ENCODE measurements around the gene GDPD4. TPM values are rescaled to one million over a fixed set of nuclear protein-coding genes. Genes with fewer than 3 reads are reported as not detected.

The GDPD4 gene
- total RNA-seq, 2 donors from 2014 or later, result not detected

DNA sequence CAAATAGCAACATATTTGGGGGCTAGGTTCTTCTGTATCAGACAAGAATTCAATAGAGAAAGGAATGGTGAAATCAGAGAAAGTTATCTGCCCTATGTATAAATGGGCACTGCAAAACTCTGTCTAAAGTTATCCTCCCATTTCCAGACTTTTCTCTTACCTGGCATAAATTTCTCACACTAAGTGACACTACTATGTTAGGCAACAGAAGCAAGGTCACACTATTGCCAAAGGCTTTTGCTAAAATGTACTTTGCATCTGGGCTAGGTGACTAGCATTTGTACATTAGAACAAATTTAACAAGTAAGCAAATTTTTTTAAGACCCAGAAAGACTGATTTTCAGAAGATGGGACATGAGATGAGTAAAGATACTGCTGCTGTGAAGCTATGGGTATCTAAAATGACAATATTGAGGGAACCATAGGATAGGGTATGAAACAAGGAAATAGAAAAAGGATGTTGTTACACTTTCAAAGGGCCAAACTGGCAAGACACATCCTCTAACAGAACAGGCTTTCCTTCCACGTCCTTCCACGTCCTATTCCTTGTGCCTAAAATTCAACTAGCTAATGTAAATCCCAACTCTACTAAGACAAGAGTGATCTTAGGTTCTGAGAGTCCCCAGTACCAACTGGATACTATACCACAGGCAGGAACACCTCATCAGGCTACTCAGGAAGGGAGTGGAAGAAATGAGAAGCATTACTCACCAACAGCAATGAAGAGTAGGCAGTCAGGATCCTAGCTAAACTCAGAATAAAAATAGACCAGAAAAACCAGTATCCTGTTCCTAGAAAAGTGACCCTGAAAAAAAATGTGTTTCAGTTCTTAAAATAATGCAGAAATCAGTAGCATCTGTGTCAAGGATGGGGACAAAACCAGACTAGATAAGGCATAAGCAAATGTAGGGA, 22.6 kb downstream of the GDPD4 start:
- no peak overlapping the region for H3K27ac Mint-ChIP-seq
- no peak overlapping the region for H3K4me3 Mint-ChIP-seq
- no peak for ATAC-seq (replicated peaks)
- no peaks in the 10 kb centered on the region for H3K9me3 Mint-ChIP-seq
- H3K4me1 Mint-ChIP-seq, result no peaks in the 10 kb centered on the region
- H3K36me3 Mint-ChIP-seq (ENCODE audit: low read depth), result no peaks in the 10 kb centered on the region
- peaks cover 16% of the 10 kb centered on the region for H3K27me3 Mint-ChIP-seq

DNA sequence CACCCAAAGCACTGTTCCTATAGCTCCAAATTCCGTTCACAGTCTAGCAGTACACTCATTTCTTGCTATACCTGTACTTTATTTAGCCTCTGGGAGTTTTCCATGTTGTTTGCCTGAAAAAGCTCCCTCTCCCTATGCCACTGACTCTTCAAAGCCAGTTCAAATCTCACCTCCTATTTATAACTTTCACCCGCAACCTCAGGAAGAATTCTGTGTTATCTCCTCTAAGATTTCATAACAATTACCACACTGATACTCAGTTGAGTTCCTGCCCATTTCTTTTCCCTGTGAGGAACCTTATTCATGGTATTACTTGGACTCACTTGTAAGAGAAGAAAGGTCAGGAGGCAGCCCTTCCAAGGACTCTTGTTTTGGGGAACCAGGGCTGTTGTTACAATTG, 25.2 kb downstream of the GDPD4 start:
- Mint-ChIP-seq H3K36me3 (ENCODE audit: low read depth) (no peaks in the 10 kb centered on the region), H3K4me1 (no peaks in the 10 kb centered on the region), H3K9me3 (no peaks in the 10 kb centered on the region), H3K27me3 (peaks cover 15% of the 10 kb centered on the region), H3K27ac (no peak overlapping the region), H3K4me3 (no peak overlapping the region)
- ATAC-seq (replicated peaks), result no peak

- H3K27me3 Mint-ChIP-seq, result peaks cover 9% of the 10 kb centered on the region
- H3K4me1 Mint-ChIP-seq, result no peaks in the 10 kb centered on the region
- H3K36me3 Mint-ChIP-seq (ENCODE audit: low read depth), result no peaks in the 10 kb centered on the region
- no peak overlapping the region for H3K27ac Mint-ChIP-seq
- no peak overlapping the region for H3K4me3 Mint-ChIP-seq
- ATAC-seq (replicated peaks), result no peak
- H3K9me3 Mint-ChIP-seq, result no peaks in the 10 kb centered on the region
Observed at GRCh38 chr11:77270921-77271320, 30.6 kb downstream of the GDPD4 start.

DNA sequence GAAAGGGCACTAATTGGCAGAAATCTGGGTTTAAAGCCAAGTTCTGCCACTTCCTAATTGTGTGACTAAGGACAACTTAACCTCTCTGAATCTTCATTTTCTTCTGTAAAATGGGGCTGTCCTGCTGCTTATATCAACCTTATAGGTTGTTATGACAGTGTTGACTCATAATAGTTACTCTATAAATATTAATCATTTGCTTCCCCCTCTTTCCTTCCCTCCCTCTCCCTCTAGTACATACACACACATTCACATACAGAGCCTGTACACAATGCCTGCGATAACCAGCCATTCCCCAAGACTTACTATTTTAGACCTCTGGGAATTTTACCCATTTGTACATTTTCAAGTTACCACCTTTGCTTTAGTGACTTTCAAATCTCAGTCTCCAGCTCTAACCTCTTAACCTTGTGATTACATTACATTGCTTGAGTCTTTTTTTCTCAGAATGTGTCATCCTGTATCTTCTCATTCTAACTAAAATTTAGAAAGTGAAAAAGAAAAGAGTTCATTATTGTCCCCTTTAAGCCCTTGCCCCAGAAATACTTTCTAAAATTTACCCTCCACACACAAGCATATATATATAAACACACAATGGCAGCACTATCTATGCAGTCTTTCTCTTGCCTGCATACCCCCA, 31.9 kb downstream of the GDPD4 start:
- no peak overlapping the region for H3K4me3 Mint-ChIP-seq
- ATAC-seq (replicated peaks), result peak; percentile 79
- no peaks in the 10 kb centered on the region for H3K9me3 Mint-ChIP-seq
- H3K4me1 Mint-ChIP-seq, result no peaks in the 10 kb centered on the region
- H3K27ac Mint-ChIP-seq, result no peak overlapping the region
- no peaks in the 10 kb centered on the region for H3K36me3 Mint-ChIP-seq (ENCODE audit: low read depth)
- peaks cover 9% of the 10 kb centered on the region for H3K27me3 Mint-ChIP-seq

DNA sequence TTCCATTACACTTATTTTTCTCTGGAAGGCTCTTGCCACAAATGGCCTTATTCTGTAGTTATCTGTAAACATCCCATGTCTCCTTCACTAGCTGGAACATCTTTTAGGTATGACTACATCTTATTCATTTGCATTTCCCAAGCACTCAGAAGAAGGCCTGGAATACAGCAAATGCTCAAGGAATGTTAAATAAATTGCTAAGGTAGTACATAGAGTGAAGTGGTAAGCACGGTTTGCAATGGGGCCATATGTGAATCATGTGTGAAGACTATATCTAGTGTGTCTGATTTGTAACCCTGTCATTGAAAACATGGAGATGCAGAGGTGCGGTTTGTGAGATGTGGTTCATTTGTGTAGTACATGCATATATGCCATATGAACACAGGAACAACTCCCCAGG, 33.5 kb downstream of the GDPD4 start:
- H3K36me3 Mint-ChIP-seq (ENCODE audit: low read depth), result no peaks in the 10 kb centered on the region
- H3K27me3 Mint-ChIP-seq, result peaks cover 13% of the 10 kb centered on the region
- no peak overlapping the region for H3K4me3 Mint-ChIP-seq
- no peak for ATAC-seq (replicated peaks)
- H3K27ac Mint-ChIP-seq, result no peak overlapping the region
- H3K4me1 Mint-ChIP-seq, result no peaks in the 10 kb centered on the region
- H3K9me3 Mint-ChIP-seq, result peaks cover 4% of the 10 kb centered on the region

- no peaks in the 10 kb centered on the region for H3K4me1 Mint-ChIP-seq
- no peak for ATAC-seq (replicated peaks)
- H3K27ac Mint-ChIP-seq, result no peak overlapping the region
- H3K36me3 Mint-ChIP-seq (ENCODE audit: low read depth), result no peaks in the 10 kb centered on the region
- peaks cover 4% of the 10 kb centered on the region for H3K9me3 Mint-ChIP-seq
- no peak overlapping the region for H3K4me3 Mint-ChIP-seq
- peaks cover 17% of the 10 kb centered on the region for H3K27me3 Mint-ChIP-seq
Observed at GRCh38 chr11:77266766-77267165, 34.7 kb downstream of the GDPD4 start.

GRCh38 chr11:77262803-77263202, 38.7 kb downstream of the GDPD4 start:
- H3K27me3 Mint-ChIP-seq, result peaks cover 21% of the 10 kb centered on the region
- no peak overlapping the region for H3K27ac Mint-ChIP-seq
- no peak overlapping the region for H3K4me3 Mint-ChIP-seq
- ATAC-seq (replicated peaks), result no peak
- H3K36me3 Mint-ChIP-seq (ENCODE audit: low read depth), result no peaks in the 10 kb centered on the region
- no peaks in the 10 kb centered on the region for H3K4me1 Mint-ChIP-seq
- H3K9me3 Mint-ChIP-seq, result peaks cover 4% of the 10 kb centered on the region

DNA sequence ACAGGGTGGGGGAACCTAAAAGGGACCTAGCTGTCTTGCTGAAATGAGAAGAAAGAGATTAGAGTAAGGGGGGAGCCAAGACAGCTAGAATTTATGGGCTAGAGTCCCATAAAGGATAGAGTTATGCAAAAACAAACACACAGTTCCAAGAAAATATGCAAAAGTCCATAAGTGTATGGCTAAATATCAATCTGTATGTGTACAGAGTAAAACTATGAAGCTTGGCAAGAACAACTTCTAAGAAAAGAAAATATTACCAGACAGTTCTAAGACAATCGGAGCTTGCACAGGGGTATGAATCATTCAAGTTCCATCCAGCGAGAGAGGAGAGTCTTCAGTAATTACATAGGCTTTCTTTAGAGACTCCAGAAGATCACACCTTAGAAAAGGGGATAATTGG, 41.8 kb downstream of the GDPD4 start:
- Mint-ChIP-seq H3K4me3 (no peak overlapping the region), H3K27me3 (peaks cover 33% of the 10 kb centered on the region), H3K9me3 (peaks cover 4% of the 10 kb centered on the region), H3K36me3 (ENCODE audit: low read depth) (no peaks in the 10 kb centered on the region), H3K4me1 (no peaks in the 10 kb centered on the region), H3K27ac (no peak overlapping the region)
- ATAC-seq (replicated peaks), result no peak

DNA sequence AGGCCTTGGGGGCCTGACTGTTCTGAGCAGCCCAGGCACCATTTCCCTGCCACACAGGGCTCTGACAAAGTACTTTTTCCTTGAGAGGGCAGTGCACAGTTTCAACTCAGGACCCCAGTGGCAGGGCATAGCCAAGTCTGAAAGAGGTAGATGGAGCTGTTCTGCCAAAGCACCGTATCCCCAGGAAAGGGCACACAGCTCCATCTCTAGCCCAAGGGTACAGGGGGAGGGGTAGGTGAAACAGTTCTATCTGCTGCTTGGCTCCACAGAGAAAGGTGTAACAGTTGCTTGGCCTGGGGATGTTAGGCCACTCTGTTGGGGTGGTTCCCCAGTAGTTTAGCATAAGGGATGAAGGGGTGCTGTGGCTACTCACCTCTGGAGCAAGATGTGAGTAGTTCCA, 47.8 kb downstream of the GDPD4 start:
- Mint-ChIP-seq H3K4me1 (no peaks in the 10 kb centered on the region), H3K27me3 (peaks cover 14% of the 10 kb centered on the region), H3K36me3 (ENCODE audit: low read depth) (no peaks in the 10 kb centered on the region), H3K27ac (no peak overlapping the region), H3K4me3 (no peak overlapping the region), H3K9me3 (peaks cover 3% of the 10 kb centered on the region)
- no peak for ATAC-seq (replicated peaks)

DNA sequence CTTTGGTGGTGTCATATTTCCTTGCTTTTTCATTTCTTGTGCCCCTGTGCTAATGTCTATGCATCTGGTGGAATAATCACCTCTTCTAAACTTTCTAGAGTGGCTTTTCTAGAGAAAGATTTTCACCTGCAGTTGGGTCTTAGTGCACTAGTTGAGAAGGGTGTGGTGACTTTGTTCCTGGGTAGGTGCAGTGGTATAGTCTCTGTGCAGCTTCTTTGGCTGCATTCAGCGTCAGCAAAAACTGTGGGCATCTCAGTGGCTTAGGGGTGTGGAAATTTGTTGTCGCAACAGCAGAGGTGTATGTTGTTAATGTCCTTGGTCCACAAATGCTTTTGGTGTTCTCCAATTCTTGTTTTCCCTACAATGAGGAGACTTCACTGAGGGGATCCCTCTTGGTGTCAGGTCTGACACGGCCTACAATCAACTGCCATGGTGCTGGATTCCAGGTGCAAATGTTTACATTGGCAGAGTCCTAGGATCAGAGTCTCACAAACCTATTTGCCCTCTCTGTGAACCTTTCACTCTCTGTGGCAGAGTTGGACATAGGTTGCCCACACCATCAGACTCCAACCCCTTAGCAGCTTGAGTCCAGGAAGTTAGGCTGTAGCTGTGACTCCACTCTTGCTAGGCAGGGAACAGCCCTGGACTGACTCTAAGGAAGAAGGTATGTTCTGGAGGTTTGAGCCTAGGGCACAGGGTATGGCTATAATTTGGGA, 48.8 kb downstream of the GDPD4 start:
- Mint-ChIP-seq H3K4me3 (no peak overlapping the region), H3K4me1 (no peaks in the 10 kb centered on the region), H3K27ac (no peak overlapping the region), H3K27me3 (peaks cover 13% of the 10 kb centered on the region), H3K9me3 (peaks cover 3% of the 10 kb centered on the region), H3K36me3 (ENCODE audit: low read depth) (no peaks in the 10 kb centered on the region)
- ATAC-seq (replicated peaks), result no peak

GRCh38 chr11:77250881-77251640, 50.4 kb downstream of the GDPD4 start:
- Mint-ChIP-seq H3K27me3 (peaks cover 4% of the 10 kb centered on the region), H3K4me3 (no peak overlapping the region), H3K4me1 (no peaks in the 10 kb centered on the region), H3K36me3 (ENCODE audit: low read depth) (no peaks in the 10 kb centered on the region), H3K27ac (no peak overlapping the region), H3K9me3 (peaks cover 3% of the 10 kb centered on the region)
- ATAC-seq (replicated peaks), result peak; percentile 97

GRCh38 chr11:77249427-77249826, 52.1 kb downstream of the GDPD4 start:
- no peaks in the 10 kb centered on the region for H3K27me3 Mint-ChIP-seq
- H3K27ac Mint-ChIP-seq, result no peak overlapping the region
- ATAC-seq (replicated peaks), result no peak
- no peaks in the 10 kb centered on the region for H3K36me3 Mint-ChIP-seq (ENCODE audit: low read depth)
- H3K4me1 Mint-ChIP-seq, result no peaks in the 10 kb centered on the region
- no peak overlapping the region for H3K4me3 Mint-ChIP-seq
- peaks cover 3% of the 10 kb centered on the region for H3K9me3 Mint-ChIP-seq

GRCh38 chr11:77244277-77245027, 57.0 kb downstream of the GDPD4 start:
- ATAC-seq (replicated peaks), result peak; percentile 59
- no peak overlapping the region for H3K4me3 Mint-ChIP-seq
- H3K4me1 Mint-ChIP-seq, result no peaks in the 10 kb centered on the region
- H3K9me3 Mint-ChIP-seq, result no peaks in the 10 kb centered on the region
- H3K27ac Mint-ChIP-seq, result no peak overlapping the region
- H3K36me3 Mint-ChIP-seq (ENCODE audit: low read depth), result no peaks in the 10 kb centered on the region
- H3K27me3 Mint-ChIP-seq, result no peaks in the 10 kb centered on the region

DNA sequence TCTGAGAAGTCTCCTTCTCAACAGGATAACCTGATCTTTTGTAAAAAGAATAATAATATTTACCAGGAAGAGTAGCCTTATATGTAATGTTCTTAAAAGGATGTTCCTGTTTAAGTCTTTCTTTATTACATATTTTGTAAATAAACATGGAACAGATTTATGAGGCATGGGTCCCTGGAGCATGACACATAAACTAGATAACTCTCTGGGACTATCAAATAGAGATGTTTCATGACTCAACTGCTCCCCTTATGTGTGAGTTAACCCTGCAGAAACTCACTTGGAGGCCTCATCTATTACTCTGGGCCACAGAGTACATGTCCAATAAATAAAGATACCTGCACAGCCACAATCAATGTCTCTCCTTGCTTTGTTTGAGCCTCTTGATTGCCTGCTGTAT, 64.6 kb downstream of the GDPD4 start:
- H3K36me3 Mint-ChIP-seq (ENCODE audit: low read depth), result no peaks in the 10 kb centered on the region
- H3K27ac Mint-ChIP-seq, result no peak overlapping the region
- no peak overlapping the region for H3K4me3 Mint-ChIP-seq
- H3K4me1 Mint-ChIP-seq, result no peaks in the 10 kb centered on the region
- H3K27me3 Mint-ChIP-seq, result peaks cover 7% of the 10 kb centered on the region
- H3K9me3 Mint-ChIP-seq, result no peaks in the 10 kb centered on the region
- ATAC-seq (replicated peaks), result no peak

All from activated T-helper 17 cell treated with anti-CD3 and anti-CD28 coated beads, Interleukin-2, amount 50 U/mL, for 72 hours (primary cell).